Progenitor cell of endocrine pancreas (in vitro differentiated cells): ENCODE data around the gene TMEM63A. TPM values are rescaled to one million over a fixed set of nuclear protein-coding genes. Genes with fewer than 3 reads are reported as not detected.

Source experiments
- DNase-seq: peaks from one replicate; pipeline ENCODE4 v3.0.0; 2021; ENCODE audit warnings: low spot score; ENCODE audit not compliant: unreplicated experiment
- H3K27ac Mint-ChIP-seq: 2 replicates; pipeline ENCODE4 v1.8.0; 2021; ENCODE audit warnings: mild to moderate bottlenecking, moderate library complexity, mixed read lengths
- H3K27me3 Mint-ChIP-seq: 2 replicates; pipeline ENCODE4 v1.8.0; 2021; ENCODE audit warnings: mixed read lengths
- H3K36me3 Mint-ChIP-seq: 2 replicates; pipeline ENCODE4 v1.8.0; 2022; ENCODE audit warnings: mixed read lengths; ENCODE audit not compliant: insufficient read depth
- H3K4me1 Mint-ChIP-seq: 2 replicates; pipeline ENCODE4 v1.8.0; 2021; ENCODE audit warnings: low read depth, mixed read lengths
- H3K4me3 Mint-ChIP-seq: 2 replicates; pipeline ENCODE4 v1.8.0; 2021; ENCODE audit warnings: low read depth, mild to moderate bottlenecking, moderate library complexity, mixed read lengths
- H3K9me3 Mint-ChIP-seq: 2 replicates; pipeline ENCODE4 v1.8.0; 2021; ENCODE audit warnings: low read depth, mixed read lengths
- CTCF ChIP-seq: fragments of 200-600 bp; sonication (generic); IDR thresholded peaks from one replicate; pipeline ENCODE4 v1.5.0; 2021; ENCODE audit warnings: antibody characterized with exemption, mild to moderate bottlenecking; ENCODE audit not compliant: unreplicated experiment
- total RNA-seq: library from RNA; stranded (reverse); gene quantifications from 2 replicates; pipeline ENCODE4 v1.2.1, GENCODE V29; 2021

Gene TMEM63A
- total RNA-seq, 1 donor from 2014 or later, result 246 TPM

- TF ChIP-seq CTCF, result no peak
- no peak overlapping the region for H3K4me3 Mint-ChIP-seq
- no peak for DNase-seq
- peaks cover 32% of the 10 kb centered on the region for H3K4me1 Mint-ChIP-seq
- H3K9me3 Mint-ChIP-seq, result no peaks in the 10 kb centered on the region
- H3K36me3 Mint-ChIP-seq, result peaks cover 10% of the 10 kb centered on the region
- H3K27me3 Mint-ChIP-seq, result no peaks in the 10 kb centered on the region
- H3K27ac Mint-ChIP-seq, result peak overlapping the region; percentile 84
These were observed 57.6 kb downstream of the TMEM63A start for GRCh38 chr1:225824533-225824941.

- Mint-ChIP-seq H3K36me3 (peaks cover 8% of the 10 kb centered on the region), H3K9me3 (no peaks in the 10 kb centered on the region), H3K27me3 (no peaks in the 10 kb centered on the region), H3K27ac (peak overlapping the region; percentile 84), H3K4me3 (no peak overlapping the region), H3K4me1 (peaks cover 32% of the 10 kb centered on the region)
- DNase-seq, result no peak
- no peak for TF ChIP-seq CTCF
These were observed 58.3 kb downstream of the TMEM63A start for GRCh38 chr1:225823811-225824261.

- no peak overlapping the region for H3K27ac Mint-ChIP-seq
- TF ChIP-seq CTCF, result no peak
- no peaks in the 10 kb centered on the region for H3K27me3 Mint-ChIP-seq
- H3K9me3 Mint-ChIP-seq, result no peaks in the 10 kb centered on the region
- no peak for DNase-seq
- H3K4me3 Mint-ChIP-seq, result no peak overlapping the region
- H3K4me1 Mint-ChIP-seq, result peaks cover 35% of the 10 kb centered on the region
- peaks cover 8% of the 10 kb centered on the region for H3K36me3 Mint-ChIP-seq
These were observed 59.4 kb downstream of the TMEM63A start for GRCh38 chr1:225822655-225823403.

- no peaks in the 10 kb centered on the region for H3K27me3 Mint-ChIP-seq
- peaks cover 34% of the 10 kb centered on the region for H3K4me1 Mint-ChIP-seq
- no peaks in the 10 kb centered on the region for H3K9me3 Mint-ChIP-seq
- H3K4me3 Mint-ChIP-seq, result no peak overlapping the region
- no peak for DNase-seq
- H3K27ac Mint-ChIP-seq, result no peak overlapping the region
- peaks cover 8% of the 10 kb centered on the region for H3K36me3 Mint-ChIP-seq
- no peak for TF ChIP-seq CTCF
These were observed 61.6 kb downstream of the TMEM63A start for GRCh38 chr1:225820522-225821120.

- peaks cover 25% of the 10 kb centered on the region for H3K4me1 Mint-ChIP-seq
- DNase-seq, result no peak
- peaks cover 8% of the 10 kb centered on the region for H3K36me3 Mint-ChIP-seq
- no peak overlapping the region for H3K4me3 Mint-ChIP-seq
- TF ChIP-seq CTCF, result no peak
- no peaks in the 10 kb centered on the region for H3K9me3 Mint-ChIP-seq
- H3K27ac Mint-ChIP-seq, result peak overlapping the region; percentile 25
- no peaks in the 10 kb centered on the region for H3K27me3 Mint-ChIP-seq
These were observed 62.6 kb downstream of the TMEM63A start for GRCh38 chr1:225819346-225820192.
